HG03469 (cell line): ENCODE data around the gene CFAP141.

Source experiments
- ATAC-seq: cut with Tn5 transposase; IDR thresholded peaks from one replicate; pipeline ENCODE4 v1.9.1; 2021; ENCODE audit warnings: mild to moderate bottlenecking, moderate library complexity, moderate number of reproducible peaks; ENCODE audit not compliant: unreplicated experiment

Gene CFAP141

GRCh38 chr1:154174654-154175053, 31.5 kb downstream of the CFAP141 start:
- ATAC-seq: no peak

- no peak for ATAC-seq
Measured at GRCh38 chr1:154171880-154172279, 34.3 kb downstream of the CFAP141 start.

- no peak for ATAC-seq
Measured at GRCh38 chr1:154171223-154171583, 34.9 kb downstream of the CFAP141 start.

- no peak for ATAC-seq
Measured at GRCh38 chr1:154170547-154171222, 35.4 kb downstream of the CFAP141 start.

- no peak for ATAC-seq
Measured at GRCh38 chr1:154167461-154167860, 38.7 kb downstream of the CFAP141 start.

- ATAC-seq: no peak
Measured at GRCh38 chr1:154166207-154166606, 39.9 kb downstream of the CFAP141 start.

- no peak for ATAC-seq
Measured at GRCh38 chr1:154159554-154159953, 46.6 kb downstream of the CFAP141 start.

- no peak for ATAC-seq
Measured at GRCh38 chr1:154158307-154159125, 47.6 kb downstream of the CFAP141 start.

- no peak for ATAC-seq
Measured at GRCh38 chr1:154157520-154158306, 48.4 kb downstream of the CFAP141 start.

- no peak for ATAC-seq
Measured at GRCh38 chr1:154155251-154155650, 50.9 kb downstream of the CFAP141 start.

- ATAC-seq: no peak
Measured at GRCh38 chr1:154154534-154155191, 51.5 kb downstream of the CFAP141 start, which contains the start of gene NUP210L. Gene NUP210L (minus strand): TSS chr1:154155073.

GRCh38 chr1:154154053-154154452, 52.1 kb downstream of the CFAP141 start:
- ATAC-seq: no peak

GRCh38 chr1:154151311-154151710, 54.8 kb downstream of the CFAP141 start:
- ATAC-seq: no peak
